GM12865 (cell line): Measurements from ENCODE around the gene SEC24A.

Experiments used
- DNase-seq: peaks from one replicate; pipeline ENCODE4 v3.0.0; 2010; ENCODE audit warnings: low read depth
- H3K4me3 ChIP-seq: 2 replicates; pipeline ENCODE4 v1.5.1; 2011; ENCODE audit warnings: mild to moderate bottlenecking, low read depth, low read length, control low read depth
- TF ChIP-seq, protein P1 (sequence below): IDR thresholded peaks from 2 replicates; pipeline ENCODE4 v1.5.1; 2011; ENCODE audit warnings: low read length, control low read depth, low read depth, inconsistent platforms; ENCODE audit not compliant: insufficient read depth; ENCODE audit errors: missing control alignments

The SEC24A gene

GRCh38 chr5:134609232-134609851 is 39.2 kb upstream of the SEC24A start:
- TF ChIP-seq, protein P1, sequence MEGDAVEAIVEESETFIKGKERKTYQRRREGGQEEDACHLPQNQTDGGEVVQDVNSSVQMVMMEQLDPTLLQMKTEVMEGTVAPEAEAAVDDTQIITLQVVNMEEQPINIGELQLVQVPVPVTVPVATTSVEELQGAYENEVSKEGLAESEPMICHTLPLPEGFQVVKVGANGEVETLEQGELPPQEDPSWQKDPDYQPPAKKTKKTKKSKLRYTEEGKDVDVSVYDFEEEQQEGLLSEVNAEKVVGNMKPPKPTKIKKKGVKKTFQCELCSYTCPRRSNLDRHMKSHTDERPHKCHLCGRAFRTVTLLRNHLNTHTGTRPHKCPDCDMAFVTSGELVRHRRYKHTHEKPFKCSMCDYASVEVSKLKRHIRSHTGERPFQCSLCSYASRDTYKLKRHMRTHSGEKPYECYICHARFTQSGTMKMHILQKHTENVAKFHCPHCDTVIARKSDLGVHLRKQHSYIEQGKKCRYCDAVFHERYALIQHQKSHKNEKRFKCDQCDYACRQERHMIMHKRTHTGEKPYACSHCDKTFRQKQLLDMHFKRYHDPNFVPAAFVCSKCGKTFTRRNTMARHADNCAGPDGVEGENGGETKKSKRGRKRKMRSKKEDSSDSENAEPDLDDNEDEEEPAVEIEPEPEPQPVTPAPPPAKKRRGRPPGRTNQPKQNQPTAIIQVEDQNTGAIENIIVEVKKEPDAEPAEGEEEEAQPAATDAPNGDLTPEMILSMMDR, result no peak
- peak; percentile 69 for DNase-seq
- no peak overlapping the region for H3K4me3 ChIP-seq

DNA sequence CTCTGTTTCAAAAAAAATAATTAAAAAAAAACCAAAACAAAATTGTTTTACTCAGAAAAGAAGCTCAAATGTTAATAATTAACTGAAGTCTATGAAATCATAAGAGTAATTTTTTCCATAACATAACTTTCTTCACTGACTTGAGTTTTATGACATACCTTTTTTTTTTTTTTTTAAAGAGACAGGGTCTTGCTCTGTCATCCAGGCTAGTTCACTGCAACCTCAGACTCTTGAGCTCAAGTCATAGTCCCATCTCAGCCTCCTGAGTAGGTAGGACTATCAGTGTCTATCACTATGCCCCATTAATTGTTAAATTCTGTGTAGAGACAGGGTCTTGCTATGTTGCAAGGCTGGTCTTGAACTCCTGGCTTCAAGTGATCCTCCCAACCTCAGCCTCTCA is 37.9 kb upstream of the SEC24A start:
- TF ChIP-seq, protein P1, result no peak
- no peak for DNase-seq
- no peak overlapping the region for H3K4me3 ChIP-seq

- TF ChIP-seq, protein P1, result no peak
- no peak overlapping the region for H3K4me3 ChIP-seq
- no peak for DNase-seq
Observed at GRCh38 chr5:134611515-134611914, 37.1 kb upstream of the SEC24A start.

DNA sequence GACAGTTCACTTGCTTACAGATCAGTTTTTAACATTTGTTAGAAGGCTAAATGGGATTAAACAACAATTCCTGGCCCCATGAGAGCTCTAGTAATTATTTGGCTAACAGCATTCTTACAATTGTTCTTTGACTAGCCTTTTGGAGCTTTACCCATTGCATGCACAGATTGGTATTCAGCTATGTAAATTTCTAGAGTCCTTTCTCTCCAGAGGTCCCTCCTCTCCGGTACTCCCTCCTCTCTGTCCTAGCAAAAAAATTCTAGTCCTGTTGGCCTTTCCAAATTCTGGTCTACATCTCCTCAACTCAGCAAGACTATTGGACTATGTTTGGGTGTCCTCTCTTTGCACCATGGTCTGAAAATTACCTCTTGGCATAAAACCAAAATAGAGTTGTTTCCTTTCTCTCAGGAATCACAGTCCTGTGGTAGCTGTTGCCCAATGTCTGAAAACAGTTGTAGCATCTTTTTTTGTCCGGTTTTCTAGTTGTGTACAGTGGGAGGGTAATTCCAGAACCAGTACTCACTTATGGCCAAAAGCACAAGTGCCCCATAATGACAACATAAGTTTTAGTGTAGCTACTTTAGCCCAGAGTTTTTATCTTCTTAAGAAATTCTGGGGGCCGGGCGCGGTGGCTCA is 34.0 kb upstream of the SEC24A start:
- TF ChIP-seq, protein P1, result no peak
- no peak for DNase-seq
- no peak overlapping the region for H3K4me3 ChIP-seq

- no peak for DNase-seq
- H3K4me3 ChIP-seq, result no peak overlapping the region
- TF ChIP-seq, protein P1, result no peak
Observed at GRCh38 chr5:134620634-134621033, 28.0 kb upstream of the SEC24A start.

- DNase-seq, result no peak
- H3K4me3 ChIP-seq, result no peak overlapping the region
- TF ChIP-seq, protein P1, result no peak
Observed at GRCh38 chr5:134625559-134625958, 23.0 kb upstream of the SEC24A start.
